MM.1S (cell line): Measurements from ENCODE around the gene RFX6.

Experiments used
- EZH2 ChIP-seq: fragments of 300-600 bp; sonication (generic); optimal IDR thresholded peaks from 2 replicates; pipeline ENCODE3; 2017; ENCODE audit warnings: low read depth, mild to moderate bottlenecking, antibody characterized with exemption, low read length, mixed read lengths
- EZH2phosphoT487 ChIP-seq: fragments of 300-600 bp; sonication (generic); IDR thresholded peaks from 2 replicates; pipeline ENCODE4 v1.6.1; 2018; ENCODE audit warnings: antibody characterized with exemption, low read length
- TF ChIP-seq, protein P1 (sequence below): fragments of 300-600 bp; sonication (generic); IDR thresholded peaks from 2 replicates; pipeline ENCODE4 v1.5.1; 2016; ENCODE audit warnings: antibody characterized with exemption, low read length, mixed read lengths

DNA sequence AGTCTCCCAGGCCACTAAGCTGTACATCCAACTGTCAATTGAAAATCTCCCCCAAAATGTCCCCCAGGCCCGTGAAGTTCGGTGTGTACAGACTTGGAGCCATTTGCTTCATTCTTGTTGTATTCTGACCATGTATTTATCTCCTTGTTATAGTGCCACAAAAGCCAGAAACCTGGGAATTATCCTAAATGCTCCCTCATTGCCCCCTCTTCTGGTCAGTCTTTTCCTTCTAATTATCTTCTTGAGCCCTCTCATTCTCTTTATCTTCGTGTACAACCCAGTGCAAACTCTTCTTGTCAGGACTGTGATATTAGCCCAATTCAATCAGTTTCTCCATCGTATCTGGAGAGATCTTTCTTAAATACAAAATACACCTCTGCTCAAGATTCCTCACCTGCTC lies 64.7 kb downstream of the RFX6 start:
- TF ChIP-seq, protein P1, sequence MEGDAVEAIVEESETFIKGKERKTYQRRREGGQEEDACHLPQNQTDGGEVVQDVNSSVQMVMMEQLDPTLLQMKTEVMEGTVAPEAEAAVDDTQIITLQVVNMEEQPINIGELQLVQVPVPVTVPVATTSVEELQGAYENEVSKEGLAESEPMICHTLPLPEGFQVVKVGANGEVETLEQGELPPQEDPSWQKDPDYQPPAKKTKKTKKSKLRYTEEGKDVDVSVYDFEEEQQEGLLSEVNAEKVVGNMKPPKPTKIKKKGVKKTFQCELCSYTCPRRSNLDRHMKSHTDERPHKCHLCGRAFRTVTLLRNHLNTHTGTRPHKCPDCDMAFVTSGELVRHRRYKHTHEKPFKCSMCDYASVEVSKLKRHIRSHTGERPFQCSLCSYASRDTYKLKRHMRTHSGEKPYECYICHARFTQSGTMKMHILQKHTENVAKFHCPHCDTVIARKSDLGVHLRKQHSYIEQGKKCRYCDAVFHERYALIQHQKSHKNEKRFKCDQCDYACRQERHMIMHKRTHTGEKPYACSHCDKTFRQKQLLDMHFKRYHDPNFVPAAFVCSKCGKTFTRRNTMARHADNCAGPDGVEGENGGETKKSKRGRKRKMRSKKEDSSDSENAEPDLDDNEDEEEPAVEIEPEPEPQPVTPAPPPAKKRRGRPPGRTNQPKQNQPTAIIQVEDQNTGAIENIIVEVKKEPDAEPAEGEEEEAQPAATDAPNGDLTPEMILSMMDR: no peak
- no peak for TF ChIP-seq EZH2
- TF ChIP-seq EZH2phosphoT487: no peak
